ENCODE results near the gene PLIN5. TPM values are rescaled to one million over a fixed set of nuclear protein-coding genes. Genes with fewer than 3 reads are reported as not detected.

PLIN5 gene
- not detected in 2 replicates for total RNA-seq

GRCh38 chr19:4534836-4535658, at the start of gene PLIN5:
Gene PLIN5, minus strand, starts transcription at chr19:4535224. Its CDS starts 1,150 bp downstream, at chr19:4534074.

DNA sequence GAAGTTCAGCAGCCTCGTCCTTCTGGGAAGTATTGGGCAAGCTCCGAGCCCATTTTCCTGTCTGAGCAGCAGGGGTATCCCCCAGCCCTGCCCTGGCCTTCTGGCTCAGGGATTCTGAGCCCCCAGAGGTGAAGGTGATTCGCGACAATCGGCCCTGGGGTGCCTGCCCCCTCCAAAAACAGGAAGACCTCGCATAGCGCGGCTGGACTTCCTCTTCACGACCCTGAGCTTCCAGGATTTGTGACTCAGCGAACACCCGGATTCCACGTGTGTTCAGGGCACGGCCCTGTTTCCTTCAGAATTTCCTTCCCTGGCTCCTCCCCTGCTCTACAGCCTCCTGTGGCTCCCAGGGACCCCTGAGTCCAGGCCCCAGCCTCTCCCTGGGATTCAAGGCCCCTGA, 24.5 kb upstream of the PLIN5 start, which contains the start of gene SEMA6B:
TSS of gene SEMA6B (minus strand) at position 116 of the 400 bp plus-strand sequence. CDS start 1,227 bp downstream, outside the sequence.

DNA sequence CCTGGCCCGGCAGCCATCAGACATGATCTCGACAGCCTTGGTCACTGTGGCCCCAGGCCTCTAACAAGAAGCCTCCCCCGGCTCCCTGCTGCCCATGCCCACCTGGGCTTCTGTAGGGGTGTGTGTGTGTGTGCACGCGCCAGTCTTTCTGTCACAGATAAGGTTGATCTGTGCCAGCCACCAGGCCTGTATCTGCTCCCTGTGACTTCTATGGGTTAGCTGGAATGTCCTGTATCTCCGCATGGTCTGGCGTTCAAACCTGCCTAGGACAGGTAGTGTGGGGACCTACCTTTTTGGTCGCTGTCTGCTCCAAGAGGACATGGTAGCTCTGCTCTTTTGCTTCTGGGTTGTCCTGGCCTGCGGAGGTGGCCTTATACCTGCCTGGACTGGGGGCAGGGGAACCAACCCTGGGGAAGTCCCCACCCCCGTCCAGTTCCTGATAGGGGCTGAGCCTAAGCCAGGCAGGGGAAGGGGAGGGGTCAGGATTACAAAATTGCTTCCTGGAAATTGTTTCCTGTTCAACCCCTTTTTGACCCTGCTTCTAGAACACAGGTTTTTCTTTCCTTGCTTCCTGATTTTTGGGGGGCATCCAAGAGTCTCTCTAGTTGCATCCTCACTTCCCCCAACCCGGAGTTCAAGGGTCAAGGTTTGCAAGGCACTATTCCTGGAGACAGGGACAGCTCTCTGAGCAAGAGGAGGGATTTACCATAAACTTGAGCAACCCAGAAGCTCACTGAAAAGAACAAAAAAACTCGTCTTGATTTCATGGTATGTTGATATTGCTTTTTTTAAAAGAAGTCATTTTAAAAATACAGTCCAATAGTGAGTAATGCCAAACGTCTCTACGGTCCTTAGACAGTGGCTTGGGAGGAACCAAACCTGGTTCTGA, 4.9 kb upstream of the PLIN5 start, which contains the start of gene LRG1:
TSS of gene LRG1 (minus strand) at position 344 of the 889 bp plus-strand sequence. CDS start at position 321, 23 bp downstream.

GRCh38 chr19:4518345-4519171, 16.5 kb downstream of the PLIN5 start, which contains the start of gene PLIN4:
Gene PLIN4, minus strand, starts transcription at chr19:4518486. Its CDS starts 214 bp downstream, at chr19:4518272.

Other genes with a start within 250 kb of the PLIN5 start
- gene TMIGD2, start 232.8 kb downstream of the PLIN5 start, total RNA-seq = not detected in 2 replicates
- 1.7 TPM in 1 of 2 replicates, not detected in the other for gene FSD1, start 230.6 kb downstream of the PLIN5 start, total RNA-seq
- gene STAP2, start 196.4 kb downstream of the PLIN5 start, total RNA-seq = 51.0 and 60.1 TPM in 2 replicates
- 9.1 and 14.9 TPM in 2 replicates for gene MPND, start 191.7 kb downstream of the PLIN5 start, total RNA-seq
- 37.3 and 78.5 TPM in 2 replicates for gene SH3GL1, start 134.7 kb downstream of the PLIN5 start, total RNA-seq
- gene CHAF1A, start 132.6 kb downstream of the PLIN5 start, total RNA-seq = 4.7 and 13.0 TPM in 2 replicates
- 112 and 115 TPM in 2 replicates for gene UBXN6, start 77.4 kb downstream of the PLIN5 start, total RNA-seq
- 48.4 and 57.3 TPM in 2 replicates for gene HDGFL2, start 62.9 kb downstream of the PLIN5 start, total RNA-seq
- not detected in 2 replicates for gene PLIN4, start 16.7 kb downstream of the PLIN5 start, total RNA-seq
- gene LRG1, start 4.8 kb upstream of the PLIN5 start, total RNA-seq = not detected in 2 replicates
- gene SEMA6B, start 24.5 kb upstream of the PLIN5 start, total RNA-seq = not detected in 2 replicates
- 2.4 and 3.1 TPM in 2 replicates for gene TNFAIP8L1, start 104.3 kb upstream of the PLIN5 start, total RNA-seq
- 82.8 and 131 TPM in 2 replicates for gene MYDGF, start 135.1 kb upstream of the PLIN5 start, total RNA-seq
- 36.5 and 52.5 TPM in 2 replicates for gene DPP9, start 188.6 kb upstream of the PLIN5 start, total RNA-seq

Data from placental epithelial cell (primary cell).